COR-L47 (cell line): ENCODE data around the gene SRM.
A peak's percentile ranks its signal among the peaks of the same experiment; 100 is the strongest.
"Not testable (repeated sequence)": the region's sequence is repeated elsewhere in the genome, so short reads cannot be mapped to it uniquely, and the experiment has no call there.

Experiments
- DNase-seq: peaks from one replicate; lab custom pipeline; 2025; lab: John Stamatoyannopoulos, UW

The SRM gene

GRCh38 chr1:11044849-11045427, 14.9 kb downstream of the SRM start:
- DNase-seq = no peak

GRCh38 chr1:11044086-11044848, 15.6 kb downstream of the SRM start:
- DNase-seq = no peak

- DNase-seq = no peak
Observed at GRCh38 chr1:11042995-11043874, 16.6 kb downstream of the SRM start.

- DNase-seq = no peak
Observed at GRCh38 chr1:11042065-11042464, 17.8 kb downstream of the SRM start.

- DNase-seq = no peak
Observed at GRCh38 chr1:11041048-11041447, 18.8 kb downstream of the SRM start.

- DNase-seq = not testable (repeated sequence)
Observed at GRCh38 chr1:11040105-11040429, 19.8 kb downstream of the SRM start.

GRCh38 chr1:11039351-11040104, 20.3 kb downstream of the SRM start:
- DNase-seq = no peak

- peak; percentile 74 for DNase-seq
Observed at GRCh38 chr1:11037740-11038182, 22.1 kb downstream of the SRM start.

GRCh38 chr1:11037019-11037739, 22.6 kb downstream of the SRM start:
- DNase-seq = not testable (repeated sequence)

GRCh38 chr1:11031624-11032262, 28.1 kb downstream of the SRM start:
- DNase-seq = no peak

GRCh38 chr1:11030865-11031264, 29.0 kb downstream of the SRM start:
- no peak for DNase-seq

- no peak for DNase-seq
Observed at GRCh38 chr1:11028018-11028417, 31.8 kb downstream of the SRM start.

- DNase-seq = no peak
Observed at GRCh38 chr1:11027316-11027715, 32.5 kb downstream of the SRM start.

GRCh38 chr1:11026903-11027302, 32.9 kb downstream of the SRM start:
- no peak for DNase-seq

GRCh38 chr1:11026052-11026451, 33.8 kb downstream of the SRM start:
- DNase-seq = no peak

- DNase-seq = no peak
Observed at GRCh38 chr1:11025618-11026017, 34.2 kb downstream of the SRM start.

- DNase-seq = no peak
Observed at GRCh38 chr1:11024874-11025203, 35.0 kb downstream of the SRM start.

- DNase-seq = no peak
Observed at GRCh38 chr1:11024154-11024873, 35.5 kb downstream of the SRM start.

GRCh38 chr1:11023201-11023600, 36.6 kb downstream of the SRM start:
- no peak for DNase-seq

- DNase-seq = no peak
Observed at GRCh38 chr1:11019971-11020370, 39.8 kb downstream of the SRM start.
